ENCODE measurements around the gene PNMA6F. TPM values are rescaled to one million over a fixed set of nuclear protein-coding genes. Genes with fewer than 3 reads are reported as not detected.

Gene PNMA6F
- total RNA-seq = 6.9 TPM

DNA sequence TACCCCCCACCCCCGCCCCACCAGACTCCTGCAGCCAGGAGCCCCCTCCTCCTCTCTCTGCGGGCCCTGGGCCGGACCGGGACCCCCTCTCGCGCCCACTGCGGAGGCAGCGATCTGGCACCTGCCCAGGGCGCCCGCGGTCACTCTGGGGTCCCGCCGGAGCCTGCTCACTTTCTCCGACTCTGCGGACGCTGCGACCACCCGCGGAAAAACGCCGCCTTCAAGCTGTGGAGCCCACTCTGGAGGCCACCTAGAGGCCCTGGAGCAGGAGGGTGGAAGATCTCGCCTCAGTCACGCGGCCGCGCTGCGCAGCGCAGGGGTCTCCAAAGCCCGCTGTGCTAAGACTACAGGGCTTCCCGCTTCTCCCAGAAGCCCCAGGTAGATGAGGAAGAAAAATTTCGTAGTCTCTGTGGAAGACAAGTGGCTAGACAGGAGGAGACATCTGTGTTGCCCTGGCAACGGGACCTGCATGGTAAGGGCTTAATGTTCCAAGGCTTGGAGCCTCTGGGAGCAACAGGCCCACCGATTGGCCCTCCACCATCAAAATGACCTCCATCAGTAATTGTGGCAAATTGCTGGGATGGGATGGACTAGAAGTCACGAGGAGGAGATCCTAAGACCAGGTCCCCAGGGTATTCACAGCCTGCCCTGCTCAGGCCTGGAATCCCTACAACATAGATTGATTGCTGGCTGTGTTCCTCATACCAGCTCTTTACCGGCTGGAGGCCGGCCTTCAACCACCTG, at the start of gene PNMA6F:
Gene PNMA6F (minus strand): TSS at position 387 of the 744 bp plus-strand sequence. CDS start 1,093 bp downstream, outside the sequence.

DNA sequence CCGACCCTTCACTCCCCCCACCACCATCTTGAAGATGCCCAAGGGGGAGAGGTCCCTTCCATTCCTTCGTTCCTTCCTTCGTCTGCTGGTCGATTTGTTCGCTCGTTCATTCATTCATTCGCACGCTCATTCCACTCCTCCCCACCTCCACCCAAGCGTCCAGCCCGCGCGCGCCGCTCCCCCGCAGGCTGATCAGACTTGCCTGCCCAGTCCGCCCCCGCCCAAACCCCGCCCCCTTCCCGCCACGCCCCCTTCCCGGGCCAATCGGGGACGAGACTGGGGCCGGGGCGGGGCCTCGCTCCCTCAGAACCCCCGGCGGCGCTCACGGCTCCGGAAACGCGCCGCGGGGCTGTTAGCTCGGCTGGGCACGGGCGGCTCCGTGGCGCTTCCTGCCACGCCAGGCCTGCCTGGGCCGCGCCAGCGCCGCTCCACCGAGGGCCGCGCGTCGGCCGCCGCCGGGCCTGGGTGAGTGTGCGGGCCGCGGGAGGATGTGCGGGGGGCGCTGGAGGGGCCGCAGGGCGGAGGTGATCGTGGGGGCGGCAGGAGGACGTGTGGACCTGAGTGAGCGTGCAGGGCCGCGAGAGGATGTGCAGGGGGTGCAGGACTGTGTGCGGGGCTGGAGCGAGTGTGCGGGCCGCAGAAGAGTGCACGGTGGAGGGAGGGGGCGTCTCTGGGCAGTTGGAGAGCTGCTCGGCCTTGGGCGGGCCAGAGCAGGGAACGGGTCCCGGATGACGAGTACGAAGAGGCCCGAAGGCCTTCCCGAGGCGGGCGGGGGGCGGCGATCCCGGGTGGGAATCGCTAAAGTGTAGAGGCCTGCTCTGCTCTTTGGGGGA, 12.5 kb upstream of the PNMA6F start, which contains the start of gene ZNF275:
Gene ZNF275 (plus strand): TSS at position 333 of the 833 bp plus-strand sequence. CDS start 2,527 bp downstream, outside the sequence.

Small RNA genes lying within 50 kb of the gene (small RNA-seq; reads per million reads assigned to genes)
- gene AC152007.1 = not detected

Other genes starting within 250 kb of the PNMA6F start
- 26.5 TPM for gene PNMA6A, start 249.3 kb downstream of the PNMA6F start, total RNA-seq
- not detected for gene MAGEA1, start 142.5 kb downstream of the PNMA6F start, total RNA-seq
- gene ZNF275, start 12.4 kb upstream of the PNMA6F start, total RNA-seq = 9.5 TPM
- gene PNMA6E, start 79.6 kb upstream of the PNMA6F start, total RNA-seq = not detected
- 1.2 TPM for gene ZFP92, start 89.7 kb upstream of the PNMA6F start, total RNA-seq
- 2.3 TPM for gene TREX2, start 124.3 kb upstream of the PNMA6F start, total RNA-seq
- gene HAUS7, start 148.8 kb upstream of the PNMA6F start, total RNA-seq = 6.5 TPM
- 7.6 TPM for gene BGN, start 173.2 kb upstream of the PNMA6F start, total RNA-seq
- 15.0 TPM for gene ATP2B3, start 195.9 kb upstream of the PNMA6F start, total RNA-seq

Measured in diencephalon (tissue), 1 donor.